PC-9 (cell line): ENCODE measurements around the gene POLDIP3. TPM values are rescaled to one million over a fixed set of nuclear protein-coding genes. Genes with fewer than 3 reads are reported as not detected.
"Not testable (repeated sequence)": the region's sequence is repeated elsewhere in the genome, so short reads cannot be mapped to it uniquely, and the experiment has no call there.

Experiments
- BruUV-seq: library from RNA; stranded (reverse); fragments of 400-500 nt; replicated peaks from 2 replicates; lab custom pipeline; 2021; lab: Mats Ljungman, UMichigan
- CTCF ChIA-PET: fragments of 300-600 bp; sonication (Branson Sonifier 250); formaldehyde crosslinking; loops from one replicate; lab custom pipeline; 2022; ENCODE audit warnings: antibody characterized with exemption; lab: Charles Lee
- POLR2A ChIA-PET: fragments of 300-600 bp; sonication (Branson Sonifier 250); formaldehyde crosslinking; loops from one replicate; lab custom pipeline; 2022; ENCODE audit warnings: antibody characterized with exemption; ENCODE audit not compliant: unreplicated experiment; lab: Charles Lee
- DNase-seq, 2 experiments: peaks; one replicate each; pipeline versions ENCODE4 v3.0.0 to v3.0.0-alpha.2; 2015 to 2022; ENCODE audit warnings: mixed read lengths in 1 of 2
- H2AFZ ChIP-seq: fragments of 200-600 bp; sonication (generic); 2 replicates; pipeline ENCODE4 v1.8.1; 2017; ENCODE audit warnings: antibody characterized with exemption
- H3F3A ChIP-seq: fragments of 200-600 bp; sonication (generic); 2 replicates; pipeline ENCODE4 v1.8.1; 2017; ENCODE audit warnings: antibody characterized with exemption, mild to moderate bottlenecking, low read depth; ENCODE audit not compliant: insufficient read depth
- H3K27ac ChIP-seq: fragments of 200-600 bp; sonication (generic); 2 replicates; pipeline ENCODE4 v1.6.1; 2016; ENCODE audit warnings: mixed run types
- H3K27me3 ChIP-seq: fragments of 200-600 bp; sonication (generic); 2 replicates; pipeline ENCODE4 v1.6.1; 2016; ENCODE audit warnings: low read depth, mixed run types; ENCODE audit not compliant: insufficient read depth
- H3K36me3 ChIP-seq: fragments of 200-600 bp; sonication (generic); 2 replicates; pipeline ENCODE4 v1.6.1; 2016; ENCODE audit warnings: low read depth, mixed run types
- H3K4me1 ChIP-seq: fragments of 200-600 bp; sonication (generic); replicated peaks from 2 replicates; pipeline ENCODE4 v1.6.1; 2016; ENCODE audit warnings: mixed run types; ENCODE audit not compliant: insufficient read depth
- H3K4me2 ChIP-seq: fragments of 200-600 bp; sonication (generic); 2 replicates; pipeline ENCODE4 v1.6.1; 2017; ENCODE audit warnings: mixed run types
- H3K4me3 ChIP-seq: fragments of 200-600 bp; sonication (generic); 2 replicates; pipeline ENCODE4 v1.6.1; 2016; ENCODE audit warnings: mixed run types
- H3K79me2 ChIP-seq: fragments of 200-600 bp; sonication (generic); 2 replicates; pipeline ENCODE4 v1.6.1; 2017; ENCODE audit warnings: low read depth, mixed run types
- H3K9me2 ChIP-seq: fragments of 200-600 bp; sonication (generic); 2 replicates; pipeline ENCODE4 v1.8.1; 2017; ENCODE audit warnings: mild to moderate bottlenecking; ENCODE audit not compliant: insufficient read depth
- H3K9me3 ChIP-seq: fragments of 200-600 bp; sonication (generic); 2 replicates; pipeline ENCODE4 v1.8.1; 2016; ENCODE audit warnings: low read depth; ENCODE audit not compliant: insufficient read depth
- H4K20me1 ChIP-seq: fragments of 200-600 bp; sonication (generic); 2 replicates; pipeline ENCODE4 v1.8.1; 2017; ENCODE audit not compliant: insufficient read depth
- CTCF ChIP-seq: fragments of 200-600 bp; sonication (generic); conservative IDR thresholded peaks from 2 replicates; pipeline ENCODE4 v1.6.1; 2017; ENCODE audit warnings: mixed run types, antibody characterized with exemption, mild to moderate bottlenecking, moderate library complexity
- EZH2 ChIP-seq: fragments of 200-600 bp; sonication (generic); IDR thresholded peaks from 2 replicates; pipeline ENCODE4 v1.8.0; 2017; ENCODE audit warnings: antibody characterized with exemption, low read depth
- intact Hi-C: fragments of 100-400 bp; cut with micrococcal nuclease; formaldehyde crosslinking; loops from one replicate; pipeline ENCODE4 v1.10.0; 2022; ENCODE audit not compliant: unreplicated experiment
- total RNA-seq: library from RNA; stranded (reverse); gene quantifications from 2 replicates; pipeline ENCODE4 v1.2.3, GENCODE V29; 2021

Gene POLDIP3
- total RNA-seq, 1 experiment from 2014 or later: 62.9 TPM

- H3F3A ChIP-seq: peaks cover 4% of the 10 kb centered on the region; the same call in 1 of the 2 replicates
- H3K4me2 ChIP-seq: no peak overlapping the region
- intact Hi-C loops: no loop called here
- no peaks in the 10 kb centered on the region for H3K9me2 ChIP-seq
- no peak overlapping the region for H2AFZ ChIP-seq
- no peak overlapping the region for H3K27ac ChIP-seq
- no TSS peak for BruUV-seq
- TF ChIP-seq EZH2 (no peak), CTCF (no peak)
- H3K4me1 ChIP-seq: no peaks in the 10 kb centered on the region
- H3K36me3 ChIP-seq: no peaks in the 10 kb centered on the region
- ChIA-PET CTCF (no interaction called here), POLR2A (no interaction called here)
- H3K9me3 ChIP-seq: no peaks in the 10 kb centered on the region
- H3K79me2 ChIP-seq: no peaks in the 10 kb centered on the region
- DNase-seq: no peak
- H4K20me1 ChIP-seq: no peaks in the 10 kb centered on the region
- H3K4me3 ChIP-seq: no peak overlapping the region
- H3K27me3 ChIP-seq: no peaks in the 10 kb centered on the region
These were observed 67.1 kb downstream of the POLDIP3 start for GRCh38 chr22:42547562-42547961.

GRCh38 chr22:42544686-42545085 lies 70.0 kb downstream of the POLDIP3 start:
- H3K4me1 ChIP-seq: 0 out of 2 replicates have a peak, but pooled peaks cover 2% of the 10 kb centered on the region
- no peaks in the 10 kb centered on the region for H3K79me2 ChIP-seq
- H3F3A ChIP-seq: 0 out of 2 replicates have a peak, but pooled peaks cover 4% of the 10 kb centered on the region
- no peaks in the 10 kb centered on the region for H3K9me2 ChIP-seq
- H2AFZ ChIP-seq: no peak overlapping the region
- no peaks in the 10 kb centered on the region for H3K36me3 ChIP-seq
- H3K27me3 ChIP-seq: no peaks in the 10 kb centered on the region
- no peaks in the 10 kb centered on the region for H3K9me3 ChIP-seq
- H3K27ac ChIP-seq: no peak overlapping the region
- H3K4me3 ChIP-seq: no peak overlapping the region
- DNase-seq: peak in 1 of 2 experiments; percentile 34
- no peak for TF ChIP-seq CTCF
- TF ChIP-seq EZH2: no peak
- H4K20me1 ChIP-seq: no peaks in the 10 kb centered on the region
- H3K4me2 ChIP-seq: no peak overlapping the region
- no TSS peak for BruUV-seq
- ChIA-PET POLR2A (no interaction called here), CTCF (interaction anchor here (0.6 kb wide), 1 partner anchor 52 kb away, joined by 6 read pairs; no protein-coding TSS in a partner anchor)
- intact Hi-C loops: no loop called here

- H3K9me2 ChIP-seq, DNase-seq, intact Hi-C loops, H3K36me3 ChIP-seq, H3K27me3 ChIP-seq, POLR2A ChIA-PET, H3K9me3 ChIP-seq, H2AFZ ChIP-seq, H4K20me1 ChIP-seq, H3K4me3 ChIP-seq, BruUV-seq, H3K79me2 ChIP-seq: not testable (repeated sequence)
- H3K4me2 ChIP-seq: peak overlapping the region; percentile 51; the same call in 1 of the 2 replicates
- peaks cover 17% of the 10 kb centered on the region for H3F3A ChIP-seq
- H3K27ac ChIP-seq: peak overlapping the region; percentile 2; the same call in 1 of the 2 replicates
- CTCF ChIA-PET: interaction anchor here (0.7 kb wide), 1 partner anchor 371 kb away, joined by 16 read pairs; no protein-coding TSS in a partner anchor
- H3K4me1 ChIP-seq: peaks cover 26% of the 10 kb centered on the region
These were observed 75.4 kb downstream of the POLDIP3 start for GRCh38 chr22:42539236-42539771.

GRCh38 chr22:42537199-42537831 lies 77.4 kb downstream of the POLDIP3 start:
- peaks cover 17% of the 10 kb centered on the region for H3F3A ChIP-seq
- H2AFZ ChIP-seq: peak overlapping the region; percentile 51; the same call in 1 of the 2 replicates
- H3K4me3 ChIP-seq, H3K79me2 ChIP-seq, POLR2A ChIA-PET, H3K36me3 ChIP-seq, intact Hi-C loops, H3K9me3 ChIP-seq, H3K27me3 ChIP-seq, H3K9me2 ChIP-seq, H4K20me1 ChIP-seq, BruUV-seq: not testable (repeated sequence)
- peak overlapping the region; percentile 68 for H3K4me2 ChIP-seq
- peak overlapping the region; percentile 52 for H3K27ac ChIP-seq
- DNase-seq: peak in 1 of 2 experiments; percentile 23
- CTCF ChIA-PET: interaction anchor here (0.6 kb wide), 1 partner anchor 16 kb away, joined by 8 read pairs; no protein-coding TSS in a partner anchor
- H3K4me1 ChIP-seq: peaks cover 35% of the 10 kb centered on the region

DNA sequence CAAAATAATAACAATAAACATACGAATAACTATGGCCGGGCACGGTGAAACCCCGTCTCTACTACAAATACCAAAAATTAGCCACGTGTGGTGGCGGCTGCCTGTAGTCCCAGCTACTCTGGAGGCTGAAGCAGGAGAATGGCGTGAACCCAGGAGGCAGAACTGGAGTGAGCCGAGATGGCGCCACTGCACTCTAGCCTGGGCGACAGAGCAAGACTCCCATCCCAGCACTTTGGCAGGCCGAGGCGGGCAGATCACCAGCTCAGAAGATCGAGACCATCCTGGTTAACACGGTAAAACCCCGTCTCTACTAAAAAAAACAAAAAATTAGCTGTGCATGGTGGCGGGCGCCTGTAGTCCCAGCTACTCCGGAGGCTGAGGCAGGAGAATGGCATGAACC lies 78.0 kb downstream of the POLDIP3 start:
- H3K4me1 ChIP-seq: peaks cover 35% of the 10 kb centered on the region
- H4K20me1 ChIP-seq, CTCF ChIA-PET, H3K27me3 ChIP-seq, H3K4me3 ChIP-seq, H3K9me2 ChIP-seq, intact Hi-C loops, H2AFZ ChIP-seq, H3K79me2 ChIP-seq, DNase-seq, BruUV-seq, H3K9me3 ChIP-seq, H3K36me3 ChIP-seq: not testable (repeated sequence)
- peak overlapping the region; percentile 52 for H3K27ac ChIP-seq
- H3F3A ChIP-seq: peaks cover 17% of the 10 kb centered on the region
- POLR2A ChIA-PET: interaction anchor here (0.7 kb wide), 1 partner anchor 25 kb away, joined by 3 read pairs; no protein-coding TSS in a partner anchor
- H3K4me2 ChIP-seq: peak overlapping the region; percentile 68; the same call in 1 of the 2 replicates
